Tibial nerve (tissue), 4 donors: Measurements from ENCODE around the gene DHRS12. TPM values are rescaled to one million over a fixed set of nuclear protein-coding genes. Genes with fewer than 3 reads are reported as not detected.
A peak's percentile ranks its signal among the peaks of the same experiment; 100 is the strongest.

ENCODE experiments used
- DNase-seq, 2 donors: peaks; one replicate each; pipeline ENCODE4 v3.0.0-alpha.2; 2019; ENCODE audit warnings: low spot score in 2 of 2
- H3K27ac ChIP-seq, 4 donors: fragments of 200-600 bp; sonication (generic) in 3 of 4; one replicate each; pipeline ENCODE4 v1.5.1; 2017 to 2019; ENCODE audit warnings: mild to moderate bottlenecking in 1 of 4
- H3K27me3 ChIP-seq, 2 donors: fragments of 200-600 bp; sonication (generic) in 1 of 2; one replicate each; pipeline versions ENCODE4 v1.5.1 to v1.6.0; 2017 to 2019
- H3K36me3 ChIP-seq, 3 donors: fragments of 200-600 bp; sonication (generic); one replicate each; pipeline ENCODE4 v1.5.1; 2018 to 2019
- H3K4me1 ChIP-seq, 4 donors: fragments of 200-600 bp; sonication (generic) in 3 of 4; one replicate each; pipeline ENCODE4 v1.5.1; 2017 to 2019
- H3K4me3 ChIP-seq, 4 donors: fragments of 200-600 bp; sonication (generic) in 3 of 4; one replicate each; pipeline ENCODE4 v1.5.1; 2017 to 2019; ENCODE audit warnings: mild to moderate bottlenecking in 1 of 4, moderate library complexity in 1 of 4
- H3K9me3 ChIP-seq, 4 donors: fragments of 200-600 bp; sonication (generic) in 3 of 4; one replicate each; pipeline ENCODE4 v1.5.1; 2017 to 2019
- EP300 ChIP-seq, 2 donors: sonication (generic); formaldehyde crosslinking; IDR thresholded peaks; one replicate each; pipeline ENCODE4 v1.6.1; 2017; ENCODE audit warnings: antibody characterized with exemption in 2 of 2, mild to moderate bottlenecking in 1 of 2
- POLR2A ChIP-seq, 2 donors: fragments of 450-650 bp; IDR thresholded peaks; one replicate each; pipeline ENCODE4 v1.6.1; 2017; ENCODE audit warnings: antibody characterized with exemption in 2 of 2, mild to moderate bottlenecking in 2 of 2, moderate library complexity in 2 of 2
- WGBS, 2 donors: methylation state at CpG; one replicate each; pipeline ENCODE4 v1.1.5; 2018; 5-methylcytosine and 5-hydroxymethylcytosine counted together
- total RNA-seq, 4 donors: library from RNA; depleted of rRNA; stranded (reverse); fragments of >200 nt; gene quantifications; one replicate each; pipeline ENCODE4 v1.1.0, GENCODE V29; 2016
- TF ChIP-seq, protein P1 (sequence below), 5 experiments: fragments of 200-600 bp in 3 of 5; fragments of 450-650 bp in 2 of 5; sonication (generic) in 3 of 5; IDR thresholded peaks; one replicate each; pipeline ENCODE4 v1.5.1; 2016 to 2019; ENCODE audit warnings: antibody characterized with exemption in 5 of 5, mild to moderate bottlenecking in 3 of 5, moderate library complexity in 2 of 5

The DHRS12 gene
- total RNA-seq, 4 donors from 2014 or later: 12.3 to 19.5 (median 16.7) TPM

DNA sequence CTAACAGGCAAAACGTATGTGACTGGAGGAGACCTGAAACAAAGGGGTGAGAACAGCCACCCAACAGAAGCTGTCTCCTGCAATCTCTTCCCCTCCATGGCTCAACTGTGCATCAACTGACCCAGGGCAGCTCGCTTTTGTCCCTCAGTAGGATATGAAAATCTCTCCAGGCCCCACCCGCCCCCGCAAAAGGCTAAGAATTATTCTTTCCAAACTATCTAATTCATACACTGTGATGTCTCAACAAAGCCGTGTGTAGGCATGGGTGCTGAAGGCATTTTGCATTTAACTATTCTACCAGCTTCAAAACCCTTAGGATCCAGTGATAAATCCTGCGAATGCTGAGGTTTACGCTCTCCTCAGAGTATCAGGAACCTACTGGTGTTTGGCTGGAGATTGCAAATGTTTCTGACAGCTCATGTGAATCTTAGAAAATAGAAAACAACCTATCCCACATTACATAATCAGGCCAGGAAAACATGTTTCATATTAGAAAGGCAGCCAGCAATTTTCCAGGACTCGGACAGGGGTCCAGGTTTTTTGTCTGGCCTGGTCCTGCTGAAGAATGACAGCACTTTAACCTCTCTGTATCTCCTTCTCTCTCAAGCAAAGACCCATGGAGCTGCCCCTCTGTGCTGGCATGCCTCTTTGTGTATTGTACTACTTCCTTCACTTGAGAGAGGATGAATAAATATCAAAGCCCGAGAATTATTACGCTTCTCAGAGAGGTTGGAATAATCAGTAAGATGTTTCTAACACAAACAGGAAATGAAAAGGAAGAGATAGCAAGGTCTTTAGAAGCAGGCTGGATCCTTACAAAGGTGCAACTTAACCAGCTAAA is 17.3 kb downstream of the DHRS12 start:
- no peaks in the 10 kb centered on the region for H3K9me3 ChIP-seq
- peaks cover 0 to 7% (median 0%) of the 10 kb centered on the region in 3 donors for H3K36me3 ChIP-seq
- DNase-seq: no peak
- H3K27ac ChIP-seq: peak overlapping the region; percentile 39 to 84 (median 64)
- TF ChIP-seq POLR2A (IDR thresholded peaks at IDR 0.05) (no peak), EP300 (IDR thresholded peaks at IDR 0.05) (peak in 1 of 2 donors; percentile 50)
- peaks cover 0 to 32% (median 14%) of the 10 kb centered on the region in 4 donors for H3K4me1 ChIP-seq
- 45 to 46% methylated on average over 10 of the region's 10 CpGs for WGBS, 2 donors
- no peaks in the 10 kb centered on the region for H3K27me3 ChIP-seq
- no peak overlapping the region for H3K4me3 ChIP-seq

DNA sequence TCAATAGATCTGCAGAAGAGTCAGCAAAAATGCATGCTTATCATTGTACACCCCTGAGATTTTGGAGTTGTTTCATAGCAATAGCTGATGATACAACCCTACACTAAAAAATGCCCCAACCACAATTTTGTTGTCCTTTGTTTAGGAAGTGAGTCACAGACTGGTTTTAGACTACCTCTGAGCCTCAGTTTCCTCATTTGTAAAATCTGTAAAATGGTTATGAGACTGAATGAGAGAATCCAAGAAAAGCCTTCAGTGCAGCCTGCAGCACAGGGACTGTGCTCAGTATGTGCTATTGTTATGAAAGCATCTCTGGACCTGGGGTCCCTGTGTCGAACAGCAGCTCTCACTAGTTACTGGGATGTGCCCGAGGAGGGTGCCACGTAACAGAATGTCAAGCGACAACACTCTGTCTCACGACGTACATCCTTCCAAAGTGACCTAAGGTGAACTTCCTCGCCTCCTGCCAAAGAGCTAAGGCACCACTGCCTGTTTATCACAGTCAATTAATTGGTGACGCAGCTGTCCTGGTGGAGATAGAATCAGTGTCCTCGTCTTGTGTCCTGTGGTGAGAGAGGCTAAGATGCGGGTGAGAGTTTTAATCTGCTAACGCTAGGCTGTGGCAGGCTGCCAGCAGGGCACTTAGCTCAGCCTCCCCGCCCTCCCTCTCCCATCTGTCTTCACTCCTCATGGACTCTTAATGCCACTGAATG is 18.1 kb downstream of the DHRS12 start:
- Histone ChIP-seq H3K4me3 (no peak overlapping the region), H3K4me1 (peaks cover 0 to 32% (median 14%) of the 10 kb centered on the region in 4 donors), H3K9me3 (no peaks in the 10 kb centered on the region), H3K27ac (peak overlapping the region; percentile 39 to 84 (median 64)), H3K27me3 (no peaks in the 10 kb centered on the region), H3K36me3 (peaks cover 0 to 9% (median 0%) of the 10 kb centered on the region in 3 donors)
- peak in 1 of 2 donors; percentile 53 for DNase-seq
- TF ChIP-seq EP300 (IDR thresholded peaks at IDR 0.05): peak in 1 of 2 donors; percentile 37
- TF ChIP-seq, protein P1, sequence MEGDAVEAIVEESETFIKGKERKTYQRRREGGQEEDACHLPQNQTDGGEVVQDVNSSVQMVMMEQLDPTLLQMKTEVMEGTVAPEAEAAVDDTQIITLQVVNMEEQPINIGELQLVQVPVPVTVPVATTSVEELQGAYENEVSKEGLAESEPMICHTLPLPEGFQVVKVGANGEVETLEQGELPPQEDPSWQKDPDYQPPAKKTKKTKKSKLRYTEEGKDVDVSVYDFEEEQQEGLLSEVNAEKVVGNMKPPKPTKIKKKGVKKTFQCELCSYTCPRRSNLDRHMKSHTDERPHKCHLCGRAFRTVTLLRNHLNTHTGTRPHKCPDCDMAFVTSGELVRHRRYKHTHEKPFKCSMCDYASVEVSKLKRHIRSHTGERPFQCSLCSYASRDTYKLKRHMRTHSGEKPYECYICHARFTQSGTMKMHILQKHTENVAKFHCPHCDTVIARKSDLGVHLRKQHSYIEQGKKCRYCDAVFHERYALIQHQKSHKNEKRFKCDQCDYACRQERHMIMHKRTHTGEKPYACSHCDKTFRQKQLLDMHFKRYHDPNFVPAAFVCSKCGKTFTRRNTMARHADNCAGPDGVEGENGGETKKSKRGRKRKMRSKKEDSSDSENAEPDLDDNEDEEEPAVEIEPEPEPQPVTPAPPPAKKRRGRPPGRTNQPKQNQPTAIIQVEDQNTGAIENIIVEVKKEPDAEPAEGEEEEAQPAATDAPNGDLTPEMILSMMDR (IDR thresholded peaks at IDR 0.05): no peak
- WGBS, 2 donors: 34 to 40% methylated on average over 10 to 12 of the region's 12 CpGs

DNA sequence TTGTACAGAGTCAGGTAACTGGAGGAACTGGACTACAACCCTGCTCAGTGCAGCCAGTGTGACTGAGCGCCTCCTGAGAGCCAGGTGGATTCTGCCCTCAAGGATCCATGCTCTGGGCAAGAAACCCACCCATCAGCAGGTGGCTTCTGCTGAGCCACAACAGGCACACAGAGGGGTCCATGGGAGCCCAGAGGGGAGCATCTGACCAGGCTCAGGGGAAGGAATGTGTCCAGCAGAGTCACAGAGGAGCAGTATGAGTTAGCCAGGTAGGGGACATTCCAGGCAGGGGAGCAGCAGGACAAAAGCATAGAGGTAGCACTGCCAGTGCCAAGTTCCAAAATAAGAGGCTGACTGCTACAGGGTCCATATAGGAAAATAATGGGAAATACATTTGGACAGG is 19.9 kb downstream of the DHRS12 start:
- no peak for DNase-seq
- H3K27ac ChIP-seq: peak overlapping the region in 1 of 4 donors; percentile 36

DNA sequence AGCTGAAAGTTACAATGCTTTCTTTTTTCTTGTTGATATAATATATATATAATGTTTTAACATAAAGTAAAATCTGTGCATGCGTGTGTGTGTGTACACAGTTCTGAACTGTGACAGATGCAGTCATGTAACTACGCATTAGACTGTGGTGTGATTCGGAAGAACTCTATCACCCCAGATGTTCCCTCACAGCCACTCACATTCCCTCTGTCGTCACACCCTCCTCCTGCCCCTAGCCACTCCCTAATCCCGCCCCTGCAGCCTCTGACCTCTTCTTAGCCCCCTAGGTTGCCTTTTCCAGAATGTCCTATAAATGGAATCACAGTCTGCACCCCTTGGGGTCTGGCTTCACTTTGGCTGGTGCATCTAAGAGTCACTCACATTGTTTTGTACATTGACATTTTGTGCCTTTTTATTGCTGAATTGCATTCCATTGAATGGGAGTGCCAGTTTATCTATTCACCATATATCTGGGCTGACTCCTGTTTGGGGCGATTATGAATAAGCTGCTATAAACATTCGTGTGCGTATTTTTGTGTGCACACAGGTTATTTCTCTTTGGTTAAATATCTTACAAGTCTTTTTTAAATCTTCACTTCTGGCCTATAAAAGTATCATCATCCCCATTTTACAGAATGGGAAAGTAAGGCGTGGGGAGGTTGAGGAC is 20.4 kb downstream of the DHRS12 start:
- peaks cover 0 to 26% (median 14%) of the 10 kb centered on the region in 4 donors for H3K4me1 ChIP-seq
- no peaks in the 10 kb centered on the region for H3K27me3 ChIP-seq
- peak overlapping the region in 1 of 4 donors; percentile 36 for H3K27ac ChIP-seq

More for the DNA sequence above, 19.9 kb downstream of the DHRS12 start:
- WGBS, 2 donors: 94 to 100% methylated on average over 1 of the region's 1 CpG
- Histone ChIP-seq H3K4me3 (no peak overlapping the region), H3K9me3 (no peaks in the 10 kb centered on the region), H3K36me3 (peaks cover 0 to 9% (median 0%) of the 10 kb centered on the region in 3 donors), H3K4me1 (peaks cover 0 to 26% (median 14%) of the 10 kb centered on the region in 4 donors), H3K27me3 (no peaks in the 10 kb centered on the region)
- TF ChIP-seq POLR2A (IDR thresholded peaks at IDR 0.05) (no peak), EP300 (IDR thresholded peaks at IDR 0.05) (no peak)
- TF ChIP-seq, protein P1 (IDR thresholded peaks at IDR 0.05): no peak

More for the DNA sequence above, 20.4 kb downstream of the DHRS12 start:
- DNase-seq: no peak
- H3K36me3 ChIP-seq: peaks cover 0 to 9% (median 0%) of the 10 kb centered on the region in 3 donors
- 73 to 77% methylated on average over 9 of the region's 9 CpGs for WGBS, 2 donors
- TF ChIP-seq, protein P1 (IDR thresholded peaks at IDR 0.05): no peak
- TF ChIP-seq POLR2A (IDR thresholded peaks at IDR 0.05) (no peak), EP300 (IDR thresholded peaks at IDR 0.05) (no peak)
- H3K4me3 ChIP-seq: no peak overlapping the region
- no peaks in the 10 kb centered on the region for H3K9me3 ChIP-seq
